ENCODE measurements around the gene ACOT7. TPM values are rescaled to one million over a fixed set of nuclear protein-coding genes. Genes with fewer than 3 reads are reported as not detected.

Gene ACOT7
- total and polyA plus RNA-seq, 2 experiments from 2014 or later, result 167 to 169 TPM

GRCh38 chr1:6247651-6248050 is 145.9 kb downstream of the ACOT7 start:
- no peak overlapping the region for H2AFZ ChIP-seq
- H3K9me2 ChIP-seq (ENCODE audit: insufficient read depth), result no peaks in the 10 kb centered on the region
- no peak overlapping the region for H3K4me2 ChIP-seq
- no peaks in the 10 kb centered on the region for H3K36me3 ChIP-seq (ENCODE audit: insufficient read depth)
- no peak overlapping the region for H3K27ac ChIP-seq (ENCODE audit: low read depth)
- no peak for DNase-seq (ENCODE audit: low spot score)
- H3K79me2 ChIP-seq (replicated peaks; ENCODE audit: insufficient read depth), result no peaks in the 10 kb centered on the region
- Mint-ChIP-seq H3K4me1 (peaks cover 19% of the 10 kb centered on the region; the same call in 2 of the 3 replicates), H3K27ac (no peak overlapping the region), H3K4me3 (peak overlapping the region; percentile 82; the same call in 1 of the 3 replicates), H3K9me3 (no peaks in the 10 kb centered on the region), H3K27me3 (ENCODE audit: insufficient read depth, low read depth, poor library complexity) (peaks cover 53% of the 10 kb centered on the region), H3K36me3 (ENCODE audit: low read depth) (no peaks in the 10 kb centered on the region)
- no peak overlapping the region for H3K4me3 ChIP-seq
- H3F3A ChIP-seq (replicated peaks; ENCODE audit: low read depth), result peaks cover 6% of the 10 kb centered on the region; the same call in 1 of the 2 replicates
- ATAC-seq, result no peak
- H3K4me1 ChIP-seq (ENCODE audit: insufficient read depth), result peaks cover 20% of the 10 kb centered on the region
- TF ChIP-seq STAT1 (IDR thresholded peaks at IDR 0.05; ENCODE audit: unreplicated experiment), result no peak
- TF ChIP-seq JUNB (IDR thresholded peaks at IDR 0.05; ENCODE audit: unreplicated experiment), result no peak
- TF ChIP-seq NANOG (IDR thresholded peaks at IDR 0.05; ENCODE audit: borderline replicate concordance), result no peak
- TF ChIP-seq, protein P1, sequence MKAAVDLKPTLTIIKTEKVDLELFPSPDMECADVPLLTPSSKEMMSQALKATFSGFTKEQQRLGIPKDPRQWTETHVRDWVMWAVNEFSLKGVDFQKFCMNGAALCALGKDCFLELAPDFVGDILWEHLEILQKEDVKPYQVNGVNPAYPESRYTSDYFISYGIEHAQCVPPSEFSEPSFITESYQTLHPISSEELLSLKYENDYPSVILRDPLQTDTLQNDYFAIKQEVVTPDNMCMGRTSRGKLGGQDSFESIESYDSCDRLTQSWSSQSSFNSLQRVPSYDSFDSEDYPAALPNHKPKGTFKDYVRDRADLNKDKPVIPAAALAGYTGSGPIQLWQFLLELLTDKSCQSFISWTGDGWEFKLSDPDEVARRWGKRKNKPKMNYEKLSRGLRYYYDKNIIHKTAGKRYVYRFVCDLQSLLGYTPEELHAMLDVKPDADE (IDR thresholded peaks at IDR 0.05), result no peak
- no peak for TF ChIP-seq ZNF114 (CRISPR knock-in tag; IDR thresholded peaks at IDR 0.05)
- no peak for TF ChIP-seq EZH2phosphoT487 (IDR thresholded peaks at IDR 0.05; ENCODE audit: unreplicated experiment)
- H4K20me1 ChIP-seq (replicated peaks; ENCODE audit: insufficient read depth), result peaks cover 6% of the 10 kb centered on the region; the same call in 1 of the 2 replicates
- peaks cover 71% of the 10 kb centered on the region for H3K27me3 ChIP-seq (ENCODE audit: insufficient read depth)

DNA sequence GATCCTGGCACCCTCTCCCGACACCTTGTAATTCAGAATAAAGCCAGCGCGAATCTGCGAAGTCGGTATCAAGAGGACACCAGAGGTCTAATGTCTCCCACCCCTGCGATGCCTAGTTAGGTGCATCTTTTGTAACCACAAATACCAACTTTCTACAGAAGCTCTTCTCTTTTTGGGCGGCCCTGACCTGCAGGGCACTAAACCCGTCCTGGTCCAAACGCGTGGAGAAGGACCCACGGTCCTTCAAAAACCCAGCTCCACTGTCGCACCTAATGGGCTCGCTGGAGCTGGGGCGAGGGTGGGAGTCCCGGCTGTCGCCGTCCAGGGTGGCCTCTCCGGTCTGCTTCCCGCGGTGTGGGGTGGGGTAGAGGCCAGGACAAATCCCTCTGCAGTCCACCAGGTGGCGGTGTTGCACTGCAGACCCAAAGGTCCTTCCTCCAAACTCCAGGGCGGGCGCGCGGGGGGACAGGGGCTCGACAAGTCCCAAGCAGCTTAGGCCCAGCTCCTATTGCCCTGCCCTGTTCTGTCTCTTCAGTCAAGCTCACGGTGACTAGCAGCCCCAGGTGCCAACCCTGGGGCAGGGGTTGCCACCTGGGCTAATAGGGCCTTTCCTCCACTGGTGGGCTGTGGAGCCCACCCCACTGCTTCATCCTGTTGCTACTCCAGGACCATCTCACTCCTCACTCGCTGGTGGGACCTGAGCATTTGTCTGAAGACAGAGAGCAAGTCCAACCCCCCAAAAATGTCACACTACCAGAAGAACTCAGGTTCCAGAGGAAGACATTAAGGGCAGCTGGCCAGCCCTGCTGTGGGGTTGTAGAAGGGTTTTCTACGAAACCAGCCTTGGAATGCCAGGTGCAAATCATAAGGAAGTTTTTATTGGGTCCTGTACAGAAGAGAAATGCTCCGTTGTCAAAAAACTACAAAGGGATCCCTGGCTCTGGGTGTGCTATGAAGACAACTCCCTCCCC is 146.8 kb downstream of the ACOT7 start:
- H3K36me3 Mint-ChIP-seq (ENCODE audit: low read depth), result no peaks in the 10 kb centered on the region
- H3K4me1 Mint-ChIP-seq, result peaks cover 19% of the 10 kb centered on the region; the same call in 2 of the 3 replicates
- ATAC-seq (peak; percentile 19), DNase-seq (ENCODE audit: low spot score) (peak; percentile 94)
- H3K79me2 ChIP-seq (replicated peaks; ENCODE audit: insufficient read depth), result no peaks in the 10 kb centered on the region
- H2AFZ ChIP-seq, result peak overlapping the region; percentile 63; the same call in 1 of the 2 replicates
- peak overlapping the region; percentile 78; the same call in 1 of the 2 replicates for H3K27ac Mint-ChIP-seq
- peaks cover 68% of the 10 kb centered on the region for H3K27me3 ChIP-seq (ENCODE audit: insufficient read depth)
- H3K27me3 Mint-ChIP-seq (ENCODE audit: insufficient read depth, low read depth, poor library complexity), result peaks cover 49% of the 10 kb centered on the region
- peak overlapping the region; percentile 98 for H3K4me2 ChIP-seq
- no peaks in the 10 kb centered on the region for H3K9me3 Mint-ChIP-seq
- no peaks in the 10 kb centered on the region for H3K9me2 ChIP-seq (ENCODE audit: insufficient read depth)
- no peaks in the 10 kb centered on the region for H3K36me3 ChIP-seq (ENCODE audit: insufficient read depth)
- 0 out of 2 replicates have a peak overlapping the region, but pooled peaks have one; percentile 32 for H3K27ac ChIP-seq (ENCODE audit: low read depth)
- TF ChIP-seq CTCF (conservative IDR thresholded peaks at IDR 0.05; ENCODE audit: low read depth in 2 of 2), result peak; percentile 79 to 95
- no peak for TF ChIP-seq ZNF331 (CRISPR knock-in tag; IDR thresholded peaks at IDR 0.05; ENCODE audit: low read depth)
- TF ChIP-seq, protein P2, sequence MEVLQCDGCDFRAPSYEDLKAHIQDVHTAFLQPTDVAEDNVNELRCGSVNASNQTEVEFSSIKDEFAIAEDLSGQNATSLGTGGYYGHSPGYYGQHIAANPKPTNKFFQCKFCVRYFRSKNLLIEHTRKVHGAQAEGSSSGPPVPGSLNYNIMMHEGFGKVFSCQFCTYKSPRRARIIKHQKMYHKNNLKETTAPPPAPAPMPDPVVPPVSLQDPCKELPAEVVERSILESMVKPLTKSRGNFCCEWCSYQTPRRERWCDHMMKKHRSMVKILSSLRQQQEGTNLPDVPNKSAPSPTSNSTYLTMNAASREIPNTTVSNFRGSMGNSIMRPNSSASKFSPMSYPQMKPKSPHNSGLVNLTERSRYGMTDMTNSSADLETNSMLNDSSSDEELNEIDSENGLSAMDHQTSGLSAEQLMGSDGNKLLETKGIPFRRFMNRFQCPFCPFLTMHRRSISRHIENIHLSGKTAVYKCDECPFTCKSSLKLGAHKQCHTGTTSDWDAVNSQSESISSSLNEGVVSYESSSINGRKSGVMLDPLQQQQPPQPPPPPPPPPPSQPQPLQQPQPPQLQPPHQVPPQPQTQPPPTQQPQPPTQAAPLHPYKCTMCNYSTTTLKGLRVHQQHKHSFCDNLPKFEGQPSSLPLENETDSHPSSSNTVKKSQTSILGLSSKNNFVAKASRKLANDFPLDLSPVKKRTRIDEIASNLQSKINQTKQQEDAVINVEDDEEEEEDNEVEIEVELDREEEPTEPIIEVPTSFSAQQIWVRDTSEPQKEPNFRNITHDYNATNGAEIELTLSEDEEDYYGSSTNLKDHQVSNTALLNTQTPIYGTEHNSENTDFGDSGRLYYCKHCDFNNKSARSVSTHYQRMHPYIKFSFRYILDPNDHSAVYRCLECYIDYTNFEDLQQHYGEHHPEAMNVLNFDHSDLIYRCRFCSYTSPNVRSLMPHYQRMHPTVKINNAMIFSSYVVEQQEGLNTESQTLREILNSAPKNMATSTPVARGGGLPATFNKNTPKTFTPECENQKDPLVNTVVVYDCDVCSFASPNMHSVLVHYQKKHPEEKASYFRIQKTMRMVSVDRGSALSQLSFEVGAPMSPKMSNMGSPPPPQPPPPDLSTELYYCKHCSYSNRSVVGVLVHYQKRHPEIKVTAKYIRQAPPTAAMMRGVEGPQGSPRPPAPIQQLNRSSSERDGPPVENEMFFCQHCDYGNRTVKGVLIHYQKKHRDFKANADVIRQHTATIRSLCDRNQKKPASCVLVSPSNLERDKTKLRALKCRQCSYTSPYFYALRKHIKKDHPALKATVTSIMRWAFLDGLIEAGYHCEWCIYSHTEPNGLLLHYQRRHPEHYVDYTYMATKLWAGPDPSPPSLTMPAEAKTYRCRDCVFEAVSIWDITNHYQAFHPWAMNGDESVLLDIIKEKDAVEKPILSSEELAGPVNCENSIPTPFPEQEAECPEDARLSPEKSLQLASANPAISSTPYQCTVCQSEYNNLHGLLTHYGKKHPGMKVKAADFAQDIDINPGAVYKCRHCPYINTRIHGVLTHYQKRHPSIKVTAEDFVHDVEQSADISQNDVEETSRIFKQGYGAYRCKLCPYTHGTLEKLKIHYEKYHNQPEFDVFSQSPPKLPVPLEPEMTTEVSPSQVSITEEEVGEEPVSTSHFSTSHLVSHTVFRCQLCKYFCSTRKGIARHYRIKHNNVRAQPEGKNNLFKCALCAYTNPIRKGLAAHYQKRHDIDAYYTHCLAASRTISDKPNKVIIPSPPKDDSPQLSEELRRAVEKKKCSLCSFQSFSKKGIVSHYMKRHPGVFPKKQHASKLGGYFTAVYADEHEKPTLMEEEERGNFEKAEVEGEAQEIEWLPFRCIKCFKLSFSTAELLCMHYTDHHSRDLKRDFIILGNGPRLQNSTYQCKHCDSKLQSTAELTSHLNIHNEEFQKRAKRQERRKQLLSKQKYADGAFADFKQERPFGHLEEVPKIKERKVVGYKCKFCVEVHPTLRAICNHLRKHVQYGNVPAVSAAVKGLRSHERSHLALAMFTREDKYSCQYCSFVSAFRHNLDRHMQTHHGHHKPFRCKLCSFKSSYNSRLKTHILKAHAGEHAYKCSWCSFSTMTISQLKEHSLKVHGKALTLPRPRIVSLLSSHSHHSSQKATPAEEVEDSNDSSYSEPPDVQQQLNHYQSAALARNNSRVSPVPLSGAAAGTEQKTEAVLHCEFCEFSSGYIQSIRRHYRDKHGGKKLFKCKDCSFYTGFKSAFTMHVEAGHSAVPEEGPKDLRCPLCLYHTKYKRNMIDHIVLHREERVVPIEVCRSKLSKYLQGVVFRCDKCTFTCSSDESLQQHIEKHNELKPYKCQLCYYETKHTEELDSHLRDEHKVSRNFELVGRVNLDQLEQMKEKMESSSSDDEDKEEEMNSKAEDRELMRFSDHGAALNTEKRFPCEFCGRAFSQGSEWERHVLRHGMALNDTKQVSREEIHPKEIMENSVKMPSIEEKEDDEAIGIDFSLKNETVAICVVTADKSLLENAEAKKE (CRISPR knock-in tag; IDR thresholded peaks at IDR 0.05), result no peak
- TF ChIP-seq STAT1 (IDR thresholded peaks at IDR 0.05; ENCODE audit: unreplicated experiment), result no peak
- no peak for TF ChIP-seq JUNB (IDR thresholded peaks at IDR 0.05; ENCODE audit: unreplicated experiment)
- no peak for TF ChIP-seq EZH2 (IDR thresholded peaks at IDR 0.05; ENCODE audit: low read depth, unreplicated experiment)
- no peak; the same call in 1 of the 2 replicates for TF ChIP-seq POLR2AphosphoS5 (IDR thresholded peaks at IDR 0.05; ENCODE audit: low read depth)
- peaks cover 10% of the 10 kb centered on the region for H3F3A ChIP-seq (replicated peaks; ENCODE audit: low read depth)
- H3K4me3 Mint-ChIP-seq, result peak overlapping the region; percentile 82
- peaks cover 6% of the 10 kb centered on the region; the same call in 1 of the 2 replicates for H4K20me1 ChIP-seq (replicated peaks; ENCODE audit: insufficient read depth)
- H3K4me1 ChIP-seq (ENCODE audit: insufficient read depth), result peaks cover 20% of the 10 kb centered on the region
- peak overlapping the region; percentile 83 for H3K4me3 ChIP-seq

Measured in GM23338 (cell line).